Stimulated activated naive CD8-positive, alpha-beta T cell treated with anti-CD3 and anti-CD28 coated beads, Interleukin-15, Interleukin-2, amounts not matched to agents 100 U/mL and 50 U/mL, for 24 hours (primary cell): ENCODE data around the gene APOBEC3B.
A peak's percentile ranks its signal among the peaks of the same experiment; 100 is the strongest.
"Not testable (repeated sequence)": the region's sequence is repeated elsewhere in the genome, so short reads cannot be mapped to it uniquely, and the experiment has no call there.

Experiments
- ATAC-seq: fragments of 150-1000 bp; cut with Tn5 transposase; one replicate; pipeline ENCODE4 v1.10.0; 2021
- DNase-seq: peaks from one replicate; pipeline ENCODE4 v3.0.0; 2021

APOBEC3B gene

DNA sequence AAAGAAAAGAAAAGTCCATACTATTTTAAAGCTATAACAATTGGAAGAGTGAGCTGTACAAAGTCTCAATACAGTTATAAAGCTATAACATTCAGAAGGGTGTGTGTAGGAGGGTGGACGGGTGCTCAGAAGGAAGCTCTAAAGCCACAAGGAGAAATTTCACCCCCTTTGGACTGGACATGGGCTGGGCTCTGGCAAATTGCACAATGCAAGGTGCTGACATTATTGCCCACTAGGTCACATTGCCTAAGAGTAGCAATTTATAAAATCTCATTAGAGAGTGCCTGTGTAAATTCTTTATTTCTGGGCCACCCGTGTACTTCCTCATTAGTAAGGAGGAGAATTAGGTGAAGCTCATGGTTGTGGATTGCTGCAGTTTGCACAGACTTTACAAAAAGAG lies 30.4 kb upstream of the APOBEC3B start:
- DNase-seq (no peak), ATAC-seq (no peak)

GRCh38 chr22:38952281-38952993 lies 29.7 kb upstream of the APOBEC3B start:
- DNase-seq (no peak), ATAC-seq (no peak)

DNA sequence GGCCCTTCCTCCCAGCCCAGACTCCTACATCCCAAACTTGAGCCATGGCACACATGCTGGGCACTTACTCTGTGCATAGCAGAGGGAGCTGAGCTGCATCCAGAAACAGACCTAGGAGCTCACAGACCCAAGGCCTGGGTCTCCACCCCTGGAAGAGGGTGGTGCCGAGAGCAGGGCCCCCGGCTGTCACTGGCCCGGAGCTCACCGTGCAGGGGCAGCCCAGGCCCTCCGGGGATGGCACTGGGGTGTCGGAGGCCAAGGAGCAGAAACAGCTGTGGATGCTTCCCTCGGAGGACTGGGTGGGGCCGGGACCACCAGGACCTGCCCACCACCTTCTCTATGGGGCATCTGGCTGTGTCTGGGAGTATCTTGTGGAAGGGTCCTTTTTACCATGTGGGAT lies 29.1 kb upstream of the APOBEC3B start:
- no peak for ATAC-seq
- DNase-seq = no peak

- ATAC-seq (peak; percentile 95), DNase-seq (peak; percentile 71)
These were observed 28.4 kb upstream of the APOBEC3B start for GRCh38 chr22:38953577-38954413.

GRCh38 chr22:38954414-38955043 lies 27.6 kb upstream of the APOBEC3B start:
- DNase-seq (no peak), ATAC-seq (no peak)

- DNase-seq (no peak), ATAC-seq (no peak)
These were observed 26.8 kb upstream of the APOBEC3B start for GRCh38 chr22:38955250-38955905.

- ATAC-seq (no peak), DNase-seq (no peak)
These were observed 26.2 kb upstream of the APOBEC3B start for GRCh38 chr22:38955926-38956325.

- DNase-seq (no peak), ATAC-seq (no peak)
These were observed 25.6 kb upstream of the APOBEC3B start for GRCh38 chr22:38956551-38956950.

- DNase-seq (no peak), ATAC-seq (no peak)
These were observed 24.9 kb upstream of the APOBEC3B start, which contains the start of gene APOBEC3A for GRCh38 chr22:38957046-38957770. Gene APOBEC3A (plus strand): TSS chr22:38957609. CDS start chr22:38957692, 83 bp downstream.

- DNase-seq (no peak), ATAC-seq (no peak)
These were observed 24.1 kb upstream of the APOBEC3B start for GRCh38 chr22:38957808-38958650.

GRCh38 chr22:38958651-38958943 lies 23.6 kb upstream of the APOBEC3B start:
- not testable (repeated sequence) for ATAC-seq, DNase-seq

- no peak for ATAC-seq
These were observed 22.6 kb upstream of the APOBEC3B start for GRCh38 chr22:38959590-38959989.

GRCh38 chr22:38960673-38961072 lies 21.5 kb upstream of the APOBEC3B start:
- not testable (repeated sequence) for DNase-seq, ATAC-seq

More at GRCh38 chr22:38959590-38959989, 22.6 kb upstream of the APOBEC3B start:
- DNase-seq = no peak

DNA sequence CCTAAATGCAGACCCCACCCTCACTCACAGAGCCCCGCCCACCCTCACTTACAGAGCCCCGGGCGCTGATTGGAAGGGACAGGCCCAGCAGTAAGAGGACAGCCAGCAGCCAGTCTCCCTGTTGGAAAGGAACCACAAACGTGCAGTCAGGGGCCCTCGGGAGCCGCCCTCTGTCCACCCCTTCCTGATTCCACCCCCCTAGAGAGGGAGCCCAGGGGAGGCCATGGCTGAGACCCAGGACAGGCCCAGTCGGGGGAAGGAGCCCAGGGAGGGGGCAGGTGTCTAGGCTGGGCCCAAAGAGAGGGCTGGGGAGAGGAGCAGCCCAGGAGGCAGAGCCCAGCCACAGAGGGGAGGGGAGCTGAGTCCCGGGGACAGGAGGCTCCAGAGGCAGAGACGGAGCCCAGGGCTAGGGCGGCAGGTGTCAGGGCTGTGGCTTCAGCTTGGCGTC lies 18.8 kb upstream of the APOBEC3B start:
- not testable (repeated sequence) for ATAC-seq, DNase-seq

DNA sequence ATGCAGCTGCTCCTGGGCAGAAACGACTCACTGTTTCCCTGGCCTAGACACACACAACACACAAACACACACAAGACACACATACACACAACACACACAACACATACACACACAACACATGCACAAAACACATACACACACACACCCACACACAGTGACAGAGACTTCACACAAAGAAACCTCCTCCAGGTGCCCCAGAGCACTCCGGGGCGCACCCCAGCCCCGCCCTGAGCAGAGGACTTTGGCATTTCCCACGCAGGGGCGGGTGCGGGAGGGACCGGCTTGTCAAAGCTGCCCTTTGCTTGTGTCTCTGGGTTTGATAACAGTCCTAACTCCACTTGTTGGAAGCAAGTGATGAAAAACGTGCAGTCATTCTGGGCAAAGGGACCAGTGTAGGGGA lies 18.3 kb upstream of the APOBEC3B start:
- DNase-seq (no peak), ATAC-seq (no peak)

GRCh38 chr22:38964306-38964705 lies 17.8 kb upstream of the APOBEC3B start:
- no peak for DNase-seq
- peak; percentile 32 for ATAC-seq

- no peak for ATAC-seq
- no peak for DNase-seq
These were observed 17.2 kb upstream of the APOBEC3B start for GRCh38 chr22:38964989-38965388.

DNA sequence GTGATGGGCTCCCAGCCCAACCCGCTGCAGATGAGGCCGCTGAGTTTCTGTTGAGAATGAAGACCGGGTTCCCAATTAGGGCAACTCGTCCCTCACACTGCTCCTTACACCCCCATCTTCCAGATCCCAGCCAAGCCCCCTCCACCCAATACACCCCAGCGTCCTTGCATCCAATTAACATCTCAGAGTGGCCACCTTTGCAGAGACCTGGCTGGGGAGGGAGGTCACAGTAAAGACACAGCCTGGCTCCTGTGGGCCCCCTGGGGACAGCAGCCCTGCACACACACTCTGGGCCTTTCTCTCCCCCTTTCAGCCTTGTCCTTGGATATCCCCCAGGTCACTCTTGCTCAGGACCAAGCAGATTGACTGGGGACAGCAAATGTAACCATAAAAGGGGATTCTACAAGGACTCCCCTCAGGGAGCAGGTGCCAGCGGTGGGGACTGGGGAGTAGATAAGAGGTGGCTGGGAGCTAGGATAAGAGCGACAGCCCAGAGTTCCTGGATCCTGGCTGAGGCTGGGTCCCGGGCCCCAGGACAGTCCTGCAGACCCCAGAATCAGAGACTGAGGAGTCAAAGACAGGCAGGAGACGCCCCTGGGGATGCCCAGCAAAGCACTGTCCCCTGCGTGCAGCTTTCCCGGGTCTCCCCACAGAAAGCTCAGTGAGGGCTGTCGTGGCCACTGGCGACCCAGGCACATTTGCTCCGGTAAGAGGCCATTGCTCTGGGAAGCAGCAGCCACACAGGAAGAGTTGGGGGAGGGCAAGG lies 16.4 kb upstream of the APOBEC3B start:
- no peak for DNase-seq
- ATAC-seq = no peak

DNA sequence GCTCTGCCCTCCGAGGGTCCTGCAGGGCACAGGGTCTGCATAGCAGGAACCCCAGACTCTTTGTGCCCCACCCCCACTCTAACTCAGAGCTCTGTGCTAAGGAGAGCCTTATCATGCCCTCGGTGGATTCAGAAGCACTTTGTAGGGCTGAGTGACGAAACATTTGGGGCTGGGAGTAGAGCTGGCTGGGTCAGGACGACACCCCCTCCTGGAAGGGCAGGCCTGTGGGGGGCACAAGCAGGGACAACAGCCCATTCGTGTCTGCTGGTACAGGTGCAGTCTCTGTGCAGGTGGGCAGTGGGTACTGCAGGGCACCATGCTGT lies 15.8 kb upstream of the APOBEC3B start:
- no peak for DNase-seq

GRCh38 chr22:38966942-38967341 lies 15.2 kb upstream of the APOBEC3B start:
- DNase-seq = no peak
- ATAC-seq = no peak

More for the DNA sequence above, 15.8 kb upstream of the APOBEC3B start:
- no peak for ATAC-seq
